SK-N-MC (cell line): ENCODE data around the gene CACNB2.

Experiments
- EZH2 ChIP-seq: fragments of 200-600 bp; sonication (generic); IDR thresholded peaks from one replicate; pipeline ENCODE4 v1.6.1; 2017; ENCODE audit warnings: antibody characterized with exemption
- FOXP2 ChIP-seq: optimal IDR thresholded peaks from 2 replicates; pipeline ENCODE3; 2011; ENCODE audit warnings: mild to moderate bottlenecking, moderate library complexity; ENCODE audit not compliant: insufficient read depth; ENCODE audit errors: extremely low read length, control extremely low read depth
- POLR2AphosphoS5 ChIP-seq: IDR thresholded peaks from 2 replicates; pipeline ENCODE4 v1.6.1; 2012; ENCODE audit warnings: mild to moderate bottlenecking, low read depth, low read length, borderline replicate concordance

GRCh38 chr10:18516851-18517250 is 376.6 kb downstream of the CACNB2 start:
- TF ChIP-seq POLR2AphosphoS5 (no peak), EZH2 (no peak), FOXP2 (no peak)
